Stimulated activated CD4-positive, alpha-beta T cell treated with anti-CD3 and anti-CD28 coated beads, Interleukin-2, amount 100 ng/mL, for 48 hours (primary cell): ENCODE measurements around the gene RBMS1.
"Not testable (repeated sequence)": the region's sequence is repeated elsewhere in the genome, so short reads cannot be mapped to it uniquely, and the experiment has no call there.

ENCODE experiments used
- DNase-seq, 2 donors: peaks; one replicate each; pipeline ENCODE4 v3.0.0-alpha.2; 2020

Gene RBMS1

DNA sequence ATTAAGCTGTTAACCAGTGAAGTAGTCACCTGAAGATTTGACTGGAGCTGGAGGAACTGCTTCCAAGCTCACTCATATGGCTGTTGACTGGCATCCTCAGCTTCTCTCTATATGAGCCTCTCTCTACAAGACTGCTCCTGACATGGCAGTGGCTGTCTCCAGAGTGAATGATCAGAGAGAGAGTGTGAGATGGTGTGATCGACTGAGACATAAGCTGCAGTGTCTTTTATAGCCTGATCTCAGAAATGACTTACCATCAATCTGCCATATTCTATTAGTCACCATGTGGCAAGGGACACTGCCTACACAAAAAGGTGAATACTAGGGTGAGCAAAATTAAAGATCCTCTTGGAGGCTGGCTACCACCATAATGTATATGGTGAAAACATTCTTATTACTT lies 7.8 kb upstream of the RBMS1 start:
- DNase-seq: no peak

DNA sequence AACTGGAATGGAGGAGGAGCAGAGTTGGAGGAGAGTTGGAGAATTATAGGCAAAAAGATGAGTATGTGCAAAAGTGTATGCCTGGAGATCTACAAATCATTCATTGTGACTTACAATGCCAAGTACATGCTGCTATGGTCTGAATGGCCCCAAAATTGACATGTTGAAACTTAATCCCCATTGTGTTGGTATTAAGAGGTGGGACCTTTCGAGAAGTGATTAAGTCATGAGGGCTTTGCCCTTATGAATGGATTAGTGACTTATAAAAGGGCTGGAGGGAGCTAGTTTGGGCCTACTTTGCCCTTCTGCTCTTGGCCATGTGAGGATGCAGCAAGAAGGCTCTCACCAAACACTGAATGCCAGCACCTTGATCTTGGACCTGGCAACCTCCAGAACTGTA lies 6.3 kb upstream of the RBMS1 start:
- DNase-seq: no peak

DNA sequence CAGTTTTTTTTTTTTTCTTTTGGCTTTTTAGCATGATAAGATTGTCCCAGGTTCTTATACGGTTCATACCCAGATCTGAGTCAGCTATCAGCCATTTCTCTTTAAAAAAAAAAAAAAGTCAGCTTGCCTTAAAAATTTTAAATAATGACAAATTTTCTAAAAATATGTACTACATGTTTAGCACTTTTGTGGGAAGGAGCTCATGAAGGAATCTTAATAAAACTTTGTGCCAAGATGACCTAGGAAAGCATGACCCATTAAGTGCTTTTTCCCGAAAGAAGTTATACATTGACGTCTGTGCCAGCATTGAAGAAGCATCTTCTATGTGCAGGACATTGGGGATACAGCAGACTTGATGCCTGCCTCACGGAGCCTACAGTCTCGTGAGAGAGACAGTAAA lies 4.5 kb upstream of the RBMS1 start:
- no peak for DNase-seq

DNA sequence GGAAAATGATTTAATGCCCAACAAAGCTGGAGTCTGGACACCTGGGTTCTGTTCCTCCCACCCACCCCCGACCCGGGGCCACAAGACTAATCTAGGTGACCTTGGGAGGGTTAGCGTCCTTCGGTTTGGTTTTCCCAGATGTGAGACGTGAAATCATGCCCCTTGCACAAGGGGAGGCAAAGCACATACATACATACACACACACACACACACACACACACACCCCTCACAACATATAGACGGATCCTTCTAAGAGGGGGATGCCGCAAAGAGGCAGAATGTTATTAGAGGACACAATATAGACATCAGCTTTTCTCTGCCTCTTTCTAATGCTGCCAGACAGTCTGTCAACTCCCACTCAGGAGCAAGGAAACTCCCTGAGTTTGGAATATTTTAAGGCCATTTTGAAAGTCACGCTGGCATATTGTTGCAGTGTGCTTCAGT lies 616 bp upstream of the RBMS1 start:
- no peak for DNase-seq

DNA sequence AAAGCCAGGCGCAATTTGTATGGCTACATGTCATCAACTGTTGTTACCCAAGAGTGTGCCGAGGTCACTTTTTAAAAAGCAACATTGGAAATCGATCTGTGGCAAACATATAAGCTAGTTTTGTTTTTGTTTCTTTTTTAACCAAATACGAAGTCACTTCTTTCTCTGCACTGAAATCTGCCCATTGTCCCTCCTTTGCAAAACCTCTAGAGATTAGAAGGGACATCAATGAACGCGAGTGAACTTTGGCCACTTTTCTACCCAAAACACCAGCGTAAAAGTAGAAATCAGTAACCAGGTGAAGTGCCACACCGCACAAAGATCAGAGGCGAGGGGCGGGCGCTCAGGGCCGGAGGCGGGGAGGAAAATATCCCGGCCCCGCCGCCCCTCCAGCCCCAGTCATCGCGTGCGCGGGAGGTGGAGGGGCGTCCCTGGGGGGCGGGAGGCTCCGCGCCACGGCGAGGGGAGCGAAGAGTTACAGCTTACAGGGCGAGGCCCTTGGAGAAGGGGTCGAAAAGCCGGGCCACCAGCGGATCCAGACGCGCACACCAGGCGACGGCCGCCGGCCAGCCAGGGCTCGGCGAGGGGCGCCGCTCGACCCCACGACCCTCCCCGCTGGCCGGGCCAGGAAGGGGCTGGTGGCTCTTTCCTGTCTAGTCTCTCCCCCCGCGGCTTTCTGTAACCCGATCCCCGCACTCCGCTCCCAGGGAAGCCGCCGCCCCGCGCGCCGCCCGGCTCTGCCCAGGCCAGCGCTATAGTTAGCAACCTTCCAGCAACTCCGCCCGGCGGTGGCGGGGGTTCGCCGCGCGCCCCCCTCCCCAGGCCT lies 993 bp downstream of the RBMS1 start:
- DNase-seq: peak; percentile 35 to 43

DNA sequence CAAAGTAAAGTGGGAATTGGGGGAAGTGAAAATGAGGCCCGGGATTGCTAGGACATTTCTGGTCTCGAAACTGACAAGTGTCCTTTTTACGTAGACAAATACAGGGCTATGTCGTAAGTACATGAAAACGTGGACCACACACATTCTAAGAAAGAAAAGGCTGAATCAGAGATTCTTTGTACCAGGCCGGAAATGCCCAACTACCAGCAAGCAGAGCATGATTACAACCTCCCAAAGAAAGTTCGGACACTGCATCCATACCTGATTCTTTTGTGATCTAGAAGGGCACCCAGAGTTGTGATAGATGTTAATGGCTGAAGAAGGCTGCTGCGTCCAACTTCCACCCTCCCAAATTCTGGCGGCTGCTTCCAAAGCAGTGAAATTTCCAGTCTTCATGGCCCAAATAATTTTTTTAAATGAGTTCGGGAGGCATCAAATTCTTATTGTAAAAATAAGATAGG lies 1.7 kb downstream of the RBMS1 start:
- DNase-seq: no peak

DNA sequence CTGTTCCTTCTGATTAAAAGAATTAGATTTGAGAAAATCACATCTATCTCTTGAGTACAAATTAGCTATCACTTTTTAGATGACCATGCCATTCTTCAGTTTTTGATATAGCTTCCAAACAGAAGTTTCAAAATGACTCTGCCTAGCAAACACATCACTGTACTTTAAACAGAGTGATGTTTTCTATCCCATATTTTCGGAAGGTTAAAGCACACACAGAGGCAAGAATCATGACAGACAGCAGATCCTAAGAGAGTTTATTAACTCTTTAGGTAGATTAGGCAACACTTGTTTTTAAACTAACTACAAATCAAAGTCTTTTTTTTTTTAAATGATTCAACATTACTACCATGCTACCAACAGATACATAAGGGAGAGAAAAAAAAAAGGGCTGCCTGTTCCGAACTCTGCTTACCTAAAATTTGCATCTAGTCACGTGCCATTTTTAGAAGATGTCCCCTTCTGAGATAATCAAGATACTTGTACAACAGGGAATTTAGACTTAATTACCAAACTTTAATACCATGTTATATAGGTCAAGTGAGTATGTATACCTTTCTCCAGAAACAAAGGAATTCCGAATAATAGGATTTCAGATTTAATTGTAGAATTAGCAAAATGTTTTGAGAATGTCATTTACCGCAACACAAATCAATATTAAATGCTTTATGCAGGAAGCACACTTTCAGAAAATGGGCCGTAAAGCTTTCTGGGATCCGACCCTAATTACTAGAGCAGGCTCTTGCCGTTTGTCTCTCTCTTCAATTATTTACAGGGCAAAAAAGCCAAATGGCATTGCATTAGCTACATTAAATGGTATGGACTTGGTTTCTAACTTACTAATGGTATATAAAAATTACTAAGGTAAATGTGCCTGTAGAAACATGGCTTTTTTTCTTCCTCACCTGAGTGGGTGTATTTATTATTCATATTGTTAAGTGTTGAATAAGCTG lies 2.6 kb downstream of the RBMS1 start:
- DNase-seq: no peak

DNA sequence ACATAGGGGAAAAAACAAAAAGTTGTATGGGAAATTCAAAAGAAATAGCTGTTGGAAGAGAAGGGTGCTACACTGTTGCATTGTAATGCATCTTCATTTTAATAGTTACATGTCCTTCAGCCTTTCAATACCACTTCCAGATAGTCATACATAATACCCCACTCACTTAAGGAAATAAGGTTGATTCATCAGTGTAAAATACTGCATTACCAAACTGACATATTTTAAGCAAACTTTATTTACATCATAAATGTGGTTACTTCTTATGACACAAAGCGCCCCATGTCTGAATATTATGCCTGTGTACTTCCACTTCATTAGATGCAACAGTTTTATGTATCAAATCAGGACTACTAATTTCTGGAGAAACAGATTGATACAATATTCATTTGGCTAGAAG lies 4.5 kb downstream of the RBMS1 start:
- DNase-seq: no peak

DNA sequence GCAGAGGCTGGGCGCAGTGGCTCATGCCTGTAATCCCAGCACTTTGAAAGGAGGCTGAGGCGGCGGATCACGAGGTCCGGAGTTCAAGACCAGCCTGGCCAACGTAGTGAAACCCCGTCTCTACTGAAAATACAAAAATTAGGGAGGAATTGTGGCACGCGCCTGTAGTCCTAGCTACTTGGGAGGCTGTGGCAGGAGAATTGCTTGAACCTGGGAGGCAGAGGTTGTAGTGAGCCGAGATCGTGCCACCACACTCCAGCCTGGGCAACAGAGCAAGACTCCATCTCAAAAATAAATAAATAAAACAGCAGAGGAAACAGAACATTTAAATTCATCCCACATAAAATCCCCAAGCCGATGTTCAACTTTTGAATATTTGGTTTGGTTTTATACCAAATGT lies 5.3 kb downstream of the RBMS1 start:
- not testable (repeated sequence) for DNase-seq

DNA sequence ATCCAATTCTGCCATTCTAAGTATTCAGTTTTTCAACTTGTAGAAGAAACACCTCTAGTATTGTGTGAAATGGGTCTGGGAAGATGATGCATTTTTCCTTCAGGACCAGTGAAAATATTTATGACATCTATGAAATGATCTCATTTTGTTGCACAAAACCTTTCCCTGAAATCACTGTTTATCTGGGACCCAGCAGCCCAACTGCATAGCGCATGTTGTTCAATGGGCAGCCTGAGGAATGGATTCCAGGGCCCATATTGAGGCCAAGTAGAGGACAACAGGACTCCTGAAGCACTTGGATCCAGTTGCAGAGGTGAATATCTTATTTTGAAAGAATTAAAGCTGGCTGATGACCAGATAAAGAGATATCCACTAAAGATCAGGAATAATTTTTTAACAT lies 7.3 kb downstream of the RBMS1 start:
- no peak for DNase-seq

DNA sequence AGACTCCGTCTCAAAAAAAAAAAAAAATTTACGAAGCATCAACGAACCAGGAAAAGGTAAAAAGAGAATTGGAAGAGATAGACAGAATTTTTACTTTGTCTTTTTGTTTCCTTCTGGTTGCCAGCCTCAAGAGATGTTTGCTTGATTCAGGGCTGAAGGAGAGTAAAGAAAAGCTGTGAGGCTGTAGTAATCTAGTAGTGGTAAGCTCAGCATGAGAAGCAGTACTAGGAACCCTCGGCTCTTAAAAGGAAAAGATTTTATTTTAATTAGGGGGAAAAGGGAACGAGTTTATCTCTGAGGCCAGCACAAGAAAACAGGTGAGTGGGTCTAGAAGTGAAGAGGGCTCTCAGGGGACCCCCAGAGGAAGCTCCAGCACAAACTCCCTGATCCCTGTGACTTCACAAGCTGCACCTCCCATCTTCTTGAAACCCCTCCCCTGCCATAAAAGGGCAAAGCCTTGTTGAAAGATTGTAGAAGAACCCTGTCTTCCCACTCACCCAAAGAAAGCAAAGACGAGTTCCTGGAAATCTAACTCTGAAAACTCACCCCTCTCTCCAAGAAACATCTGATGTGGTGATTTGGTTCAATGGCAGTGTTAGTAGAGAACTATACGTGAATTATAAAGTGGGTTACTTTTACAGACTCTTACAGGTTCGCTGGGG lies 8.6 kb downstream of the RBMS1 start:
- no peak for DNase-seq

DNA sequence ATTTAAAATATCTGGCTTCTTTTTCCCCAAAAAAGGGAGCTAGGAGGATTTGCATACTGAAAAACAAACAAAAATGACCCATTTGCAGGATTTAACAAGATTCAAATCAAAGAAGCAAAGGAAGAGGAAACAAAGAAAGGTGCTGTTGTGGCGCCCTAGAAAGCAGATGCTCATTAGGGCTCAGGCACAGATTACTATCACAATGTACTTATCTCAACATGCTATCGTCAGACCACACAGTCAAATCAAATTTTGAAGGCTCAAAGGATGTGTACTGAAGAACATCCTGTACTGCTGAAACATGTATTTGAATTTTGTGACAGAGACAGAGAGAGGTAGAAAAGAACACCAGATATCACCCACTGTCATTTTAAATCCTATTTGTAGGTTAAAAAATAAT lies 10.9 kb downstream of the RBMS1 start:
- DNase-seq: no peak

DNA sequence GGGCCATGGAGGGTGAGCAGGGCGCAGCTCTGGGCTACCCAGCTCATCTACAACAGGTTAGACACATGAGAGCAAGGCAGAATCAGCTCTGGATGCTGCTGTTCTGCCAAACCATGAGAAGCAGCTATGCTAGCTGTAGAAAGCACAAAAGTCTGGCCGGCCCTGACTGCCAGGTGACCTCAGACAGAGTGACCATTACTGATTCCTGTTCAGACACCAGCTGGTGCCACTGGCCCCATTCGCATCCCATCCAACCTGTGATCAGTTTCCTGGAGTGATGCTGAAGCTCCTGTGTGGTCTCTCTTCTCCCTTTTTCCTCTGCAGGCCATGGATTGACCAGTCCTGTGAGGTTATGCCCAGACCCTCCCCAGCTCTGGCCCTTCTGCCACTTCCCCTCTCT lies 14.3 kb downstream of the RBMS1 start:
- DNase-seq: no peak

DNA sequence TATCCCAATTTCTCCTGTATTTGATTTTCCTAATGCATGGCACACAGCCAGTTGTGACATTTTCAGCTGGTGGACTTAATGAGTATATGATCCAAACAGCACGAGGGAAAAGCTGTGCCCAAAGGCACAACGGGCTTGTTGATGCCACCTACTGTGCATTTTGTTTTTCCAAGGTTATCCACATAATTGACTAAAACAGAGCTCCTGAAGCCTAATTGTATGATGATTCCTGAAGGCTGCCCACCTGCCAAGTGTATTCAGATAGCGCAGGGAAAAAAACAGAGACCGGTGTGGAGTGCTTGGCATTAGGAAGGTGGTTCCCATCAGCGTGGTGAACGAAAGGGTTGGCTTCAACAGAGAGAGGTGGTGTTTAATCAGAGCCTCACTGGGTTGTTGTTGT lies 14.9 kb downstream of the RBMS1 start:
- no peak for DNase-seq

DNA sequence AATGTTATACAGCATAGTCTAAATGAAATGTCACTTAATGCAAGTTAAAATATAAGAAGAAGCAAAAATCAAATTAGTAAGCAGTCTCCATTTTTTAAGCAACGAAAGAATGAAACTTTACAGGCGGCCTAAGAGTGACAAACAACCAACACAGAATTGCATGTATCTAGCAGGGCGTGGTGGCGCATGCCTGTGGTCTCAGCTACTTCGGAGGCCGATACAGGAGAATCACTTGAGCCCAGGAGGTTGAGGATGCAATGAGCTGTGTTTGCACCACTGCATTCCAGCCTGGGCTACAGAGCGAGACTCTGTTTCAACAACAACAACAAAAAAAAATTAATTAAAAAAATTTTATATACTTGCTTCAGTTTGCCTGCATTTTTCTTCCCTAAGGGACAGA lies 16.6 kb downstream of the RBMS1 start:
- no peak for DNase-seq

DNA sequence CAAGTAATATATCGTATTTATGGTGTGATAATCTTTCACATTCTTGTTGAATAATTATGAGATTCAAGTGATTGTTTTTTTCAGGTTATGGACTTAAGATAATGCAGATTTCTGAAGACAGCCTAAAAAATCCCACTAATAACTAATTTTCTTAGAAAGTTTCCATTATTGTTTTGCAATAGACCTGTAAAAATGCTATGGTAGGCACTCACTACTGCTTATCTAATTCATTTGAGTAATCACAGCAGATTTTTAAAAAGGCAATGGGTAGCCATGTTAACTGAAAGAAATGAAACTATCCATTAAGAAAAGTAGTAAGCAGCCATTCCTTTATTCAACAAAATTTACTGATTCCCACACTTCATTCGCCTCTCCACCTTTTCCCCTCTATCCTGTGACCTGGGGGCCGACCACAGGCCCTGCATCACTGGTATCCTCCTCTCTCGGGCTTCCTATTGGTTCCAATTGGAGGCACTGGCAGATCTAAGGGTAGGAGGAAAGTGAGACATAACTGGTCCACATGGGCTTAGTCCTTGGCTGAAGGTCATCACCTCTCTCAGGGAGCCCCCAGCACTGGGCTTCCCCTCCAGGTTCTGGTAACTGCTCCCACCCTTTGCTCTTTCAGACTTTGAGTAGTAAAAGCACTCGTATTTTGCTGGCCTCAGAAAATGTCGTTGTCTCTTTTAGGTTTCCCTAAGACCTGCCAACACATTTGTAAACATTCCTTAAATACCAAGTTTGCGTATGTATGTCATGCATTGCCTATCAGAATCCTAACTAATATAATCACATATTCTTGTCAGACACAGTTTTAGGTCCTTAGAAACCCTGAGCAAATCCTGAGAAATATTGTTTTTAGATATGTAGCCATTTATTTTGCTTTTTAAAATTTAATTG lies 18.5 kb downstream of the RBMS1 start:
- no peak for DNase-seq

DNA sequence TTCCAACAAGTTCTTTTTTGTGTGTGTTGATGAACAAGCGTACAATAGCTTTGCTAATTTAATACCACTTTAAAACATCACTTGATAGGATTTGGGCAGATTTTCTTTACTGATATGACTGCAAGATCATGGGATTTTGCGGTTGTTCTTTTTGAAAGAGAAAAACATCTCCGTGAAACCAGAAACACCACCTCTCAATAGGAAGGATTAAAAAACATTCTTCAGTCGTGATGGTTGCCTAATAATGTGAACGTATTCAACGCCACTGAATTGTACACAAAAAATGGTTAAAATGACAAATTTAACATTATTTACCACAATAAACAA lies 19.3 kb downstream of the RBMS1 start:
- no peak for DNase-seq

DNA sequence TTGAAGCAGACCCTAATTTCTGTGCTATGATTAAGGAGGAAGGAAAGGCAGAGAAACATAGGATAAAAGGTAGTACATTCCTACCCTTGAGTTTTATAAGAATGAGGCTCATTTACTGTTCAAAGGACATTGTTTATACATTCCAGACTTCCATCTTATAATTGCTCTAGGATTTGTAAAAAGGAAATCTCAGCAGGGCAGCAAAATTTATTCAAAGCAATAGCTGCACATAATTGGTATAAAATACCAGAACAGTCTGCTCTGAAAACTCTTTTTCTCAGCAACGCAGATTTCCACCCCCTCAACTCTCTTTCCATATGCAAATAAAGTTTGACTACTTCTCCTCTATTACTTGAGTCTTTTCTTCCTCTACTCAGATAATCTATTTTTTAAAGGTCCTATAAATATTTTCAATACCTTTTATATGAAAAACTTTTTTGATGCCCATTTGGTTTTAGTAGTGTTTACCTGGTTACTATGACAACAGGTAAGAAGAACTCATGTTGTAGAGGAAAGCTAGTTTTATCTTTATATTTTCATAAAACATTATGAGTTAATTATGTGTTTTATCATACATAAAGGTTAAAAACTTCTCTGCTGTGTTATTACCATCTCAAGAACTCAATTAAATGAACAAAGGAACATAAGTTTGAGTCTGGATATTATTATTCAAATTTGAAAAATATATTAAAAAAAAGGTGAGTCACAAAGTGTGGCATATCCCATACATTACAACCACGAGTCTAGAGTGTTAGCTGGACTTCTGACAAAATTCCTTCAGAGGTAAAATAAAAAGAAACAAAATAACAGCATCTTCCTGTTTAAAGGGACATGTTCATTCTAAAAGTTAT lies 19.9 kb downstream of the RBMS1 start:
- no peak for DNase-seq

DNA sequence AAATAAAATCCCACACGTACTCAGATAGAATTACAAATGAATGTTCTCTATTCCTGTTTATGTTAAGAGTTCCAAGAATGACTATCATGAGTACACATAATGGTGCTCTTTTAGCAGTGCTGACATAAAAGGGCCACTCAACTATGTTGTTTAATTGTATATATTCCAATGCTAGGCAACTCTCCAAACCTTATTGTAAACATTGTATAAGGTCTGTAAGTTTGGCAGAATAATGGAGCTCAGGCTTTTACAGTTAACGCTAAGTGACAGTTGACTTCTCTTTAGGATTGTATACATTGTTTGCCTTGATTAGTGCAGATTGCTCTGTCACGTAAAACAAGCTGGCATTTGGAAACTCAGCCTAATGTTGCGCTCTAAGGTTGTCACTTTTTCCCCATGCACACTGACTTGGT lies 20.8 kb downstream of the RBMS1 start:
- DNase-seq: no peak

DNA sequence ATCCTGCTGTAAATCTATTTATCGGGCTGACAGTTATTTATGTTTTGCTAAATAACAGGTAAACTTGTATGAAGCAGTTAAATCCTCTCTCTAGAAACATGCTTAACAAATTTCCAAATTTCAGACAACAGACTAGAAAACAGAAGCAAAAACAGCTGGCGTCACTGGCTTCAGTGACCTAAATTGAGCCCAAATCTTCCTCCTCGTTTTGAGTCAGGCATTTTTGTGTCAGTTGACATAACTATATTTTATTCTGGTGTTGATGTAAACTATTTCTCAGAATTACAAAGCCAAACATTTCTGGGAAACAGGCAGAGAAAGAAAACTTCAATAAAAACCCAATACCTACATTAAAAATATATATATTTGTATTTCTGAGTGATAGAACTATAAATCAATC lies 21.7 kb downstream of the RBMS1 start:
- DNase-seq: no peak

DNA sequence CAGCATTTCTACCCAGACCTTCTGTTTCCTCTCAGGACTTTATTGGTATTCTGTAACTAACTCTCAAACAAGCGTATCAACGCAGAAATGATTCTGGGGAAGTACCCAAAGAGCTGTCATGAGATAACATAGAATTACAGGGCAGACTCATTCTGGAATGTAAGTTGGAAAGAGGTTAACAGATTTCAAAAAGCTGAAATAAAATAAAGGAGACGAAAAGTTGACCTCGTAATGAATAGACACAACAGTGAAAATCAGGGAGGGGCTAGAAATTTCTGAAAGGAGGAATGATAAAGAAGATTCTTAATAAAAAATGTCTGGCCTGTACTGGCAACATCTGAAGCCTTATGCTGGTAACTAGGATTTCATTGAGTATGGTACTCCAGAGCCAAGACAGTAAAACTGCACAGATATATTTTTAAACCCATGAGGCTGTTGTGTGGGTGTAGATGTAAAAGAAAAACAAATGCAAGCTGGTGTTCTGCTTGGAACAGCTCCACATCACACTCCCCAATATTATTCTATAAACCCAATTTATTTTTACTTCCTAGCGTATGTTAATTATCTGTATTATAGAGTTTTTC lies 23.9 kb downstream of the RBMS1 start:
- no peak for DNase-seq
